HCT116 (cell line): ENCODE results near the gene C2CD2L. TPM values are rescaled to one million over a fixed set of nuclear protein-coding genes. Genes with fewer than 3 reads are reported as not detected.
A peak's percentile ranks its signal among the peaks of the same experiment; 100 is the strongest.
"Not testable (repeated sequence)": the region's sequence is repeated elsewhere in the genome, so short reads cannot be mapped to it uniquely, and the experiment has no call there.

Experiments used
- ATAC-seq: fragments of 200-7000 bp; cut with Tn5 transposase; 2 replicates; pipeline ENCODE4 v1.9.1; 2020; ENCODE audit warnings: mild to moderate bottlenecking, moderate library complexity
- BruUV-seq: library from RNA; stranded (reverse); fragments of 400-500 nt; replicated peaks from 2 replicates; lab custom pipeline; 2021; lab: Mats Ljungman, UMichigan
- CTCF ChIA-PET: fragments of 300-600 bp; sonication (Branson Sonifier 250); formaldehyde crosslinking; loops from one replicate; lab custom pipeline; 2021; ENCODE audit warnings: antibody characterized with exemption; lab: Charles Lee
- POLR2A ChIA-PET: fragments of 300-600, 350-600 bp; sonication (Branson Sonifier 250); formaldehyde crosslinking; loops from one replicate; lab custom pipeline; 2021; ENCODE audit warnings: antibody characterized with exemption; lab: Charles Lee
- RAD21 ChIA-PET, 2 experiments: fragments of 300-600 bp; sonication (Branson Sonifier 250); formaldehyde crosslinking; loops; one replicate each; lab custom pipeline; 2023; ENCODE audit warnings: low total read pairs in 2 of 2; ENCODE audit not compliant: uncharacterized antibody in 2 of 2, unreplicated experiment in 2 of 2, low non-redundant PET in 1 of 2; lab: Charles Lee
- DNase-seq: peaks from one replicate; pipeline ENCODE4 v3.0.0-alpha.2; 2010; ENCODE audit warnings: low read depth, low spot score
- H2AFZ ChIP-seq: fragments of 200-600 bp; shearing (Covaris generic), sonication (generic); 2 replicates; pipeline ENCODE4 v1.6.1; 2017; ENCODE audit warnings: low read depth, mixed run types, mixed read lengths, antibody characterized with exemption, low read length; ENCODE audit not compliant: poor library complexity, severe bottlenecking
- H3K27ac ChIP-seq: 2 replicates; pipeline ENCODE4 v1.5.1; 2012; ENCODE audit warnings: low read depth, low read length
- H3K27me3 ChIP-seq: fragments of 200-600 bp; sonication (generic); 2 replicates; pipeline ENCODE4 v1.6.1; 2016; ENCODE audit warnings: mixed run types, low read length, mixed read lengths; ENCODE audit not compliant: insufficient read depth
- H3K36me3 ChIP-seq, 2 experiments: fragments of 200-500 bp in 1 of 2; fragments of 200-600 bp in 1 of 2; sonication (Bioruptor generic) in 1 of 2; sonication (generic) in 1 of 2; 2 replicates each; pipeline versions ENCODE4 v1.5.1 to v1.6.1; 2014 to 2016; ENCODE audit warnings: low read length in 2 of 2, inconsistent platforms in 1 of 2, mixed read lengths in 1 of 2, mixed run types in 1 of 2; ENCODE audit not compliant: insufficient read depth in 2 of 2, control insufficient read depth in 1 of 2
- H3K4me1 ChIP-seq, 2 experiments: fragments of 200-600 bp in 1 of 2; sonication (generic) in 1 of 2; 2 replicates each; pipeline versions ENCODE4 v1.5.1 to v1.6.1; 2012 to 2017; ENCODE audit warnings: low read length in 2 of 2, inconsistent platforms in 1 of 2, mild to moderate bottlenecking in 1 of 2, mixed read lengths in 1 of 2, mixed run types in 1 of 2, moderate library complexity in 1 of 2; ENCODE audit not compliant: insufficient read depth in 2 of 2, control insufficient read depth in 1 of 2
- H3K4me2 ChIP-seq: fragments of 200-600 bp; sonication (generic); 2 replicates; pipeline ENCODE4 v1.6.1; 2017; ENCODE audit warnings: mixed run types, low read length, mixed read lengths
- H3K4me3 ChIP-seq, 2 experiments: fragments of 200-600 bp in 1 of 2; sonication (generic) in 1 of 2; replicated peaks in 1 of 2; 2 replicates each; pipeline ENCODE4 v1.5.1; 2011 to 2016; ENCODE audit warnings: low read length in 2 of 2, control low read depth in 1 of 2, low read depth in 1 of 2, mild to moderate bottlenecking in 1 of 2, mixed read lengths in 1 of 2, mixed run types in 1 of 2
- H3K79me2 ChIP-seq: fragments of 200-600 bp; sonication (generic); 2 replicates; pipeline ENCODE4 v1.6.1; 2017; ENCODE audit warnings: mild to moderate bottlenecking, mixed run types, low read length, moderate library complexity, mixed read lengths; ENCODE audit not compliant: insufficient read depth
- H3K9ac ChIP-seq: fragments of 200-600 bp; sonication (generic); 2 replicates; pipeline ENCODE4 v1.6.1; 2016; ENCODE audit warnings: low read length, mixed read lengths
- H3K9me2 ChIP-seq: fragments of 200-600 bp; sonication (generic), shearing (Covaris generic); 2 replicates; pipeline ENCODE4 v1.6.1; 2017; ENCODE audit warnings: mixed run types, mild to moderate bottlenecking, moderate library complexity; ENCODE audit not compliant: insufficient read depth
- H3K9me3 ChIP-seq, 2 experiments: fragments of 200-500 bp in 1 of 2; fragments of 200-600 bp in 1 of 2; sonication (Bioruptor generic) in 1 of 2; sonication (generic) in 1 of 2; 2 replicates each; pipeline ENCODE4 v1.6.1; 2014 to 2017; ENCODE audit warnings: low read length in 2 of 2, mixed read lengths in 2 of 2, inconsistent platforms in 1 of 2, low read depth in 1 of 2, mild to moderate bottlenecking in 1 of 2, mixed run types in 1 of 2, moderate library complexity in 1 of 2; ENCODE audit not compliant: control insufficient read depth in 1 of 2, insufficient read depth in 1 of 2
- H4K20me1 ChIP-seq: fragments of 200-600 bp; sonication (generic), shearing (Covaris generic); 2 replicates; pipeline ENCODE4 v1.6.1; 2017; ENCODE audit warnings: mixed run types, mild to moderate bottlenecking, moderate library complexity; ENCODE audit not compliant: insufficient read depth
- EGR1 ChIP-seq: IDR thresholded peaks from 2 replicates; pipeline ENCODE4 v1.6.1; 2012; ENCODE audit warnings: low read depth
- ELF1 ChIP-seq: IDR thresholded peaks from 2 replicates; pipeline ENCODE4 v1.6.1; 2012; ENCODE audit warnings: low read depth, borderline replicate concordance
- EZH2phosphoT487 ChIP-seq: fragments of 200-600 bp; IDR thresholded peaks from 2 replicates; pipeline ENCODE4 v1.6.1; 2018; ENCODE audit warnings: antibody characterized with exemption, borderline replicate concordance
- POLR2AphosphoS5 ChIP-seq: IDR thresholded peaks from 2 replicates; pipeline ENCODE4 v1.6.1; 2011; ENCODE audit warnings: mild to moderate bottlenecking, low read depth, low read length, moderate library complexity
- RAD21 ChIP-seq: IDR thresholded peaks from 2 replicates; pipeline ENCODE4 v1.6.1; 2012; ENCODE audit warnings: low read depth, mild to moderate bottlenecking
- SRF ChIP-seq: IDR thresholded peaks from 2 replicates; pipeline ENCODE4 v1.6.1; 2012; ENCODE audit warnings: low read depth
- YY1 ChIP-seq: IDR thresholded peaks from 2 replicates; pipeline ENCODE4 v1.6.1; 2011; ENCODE audit warnings: low read length, low read depth, moderate library complexity, mild to moderate bottlenecking; ENCODE audit not compliant: insufficient replicate concordance; ENCODE audit errors: extremely low read depth
- ZFX ChIP-seq: fragments of 450-650 bp; IDR thresholded peaks from 2 replicates; pipeline ENCODE4 v1.6.1; 2017
- intact Hi-C: fragments of 100-400 bp; cut with micrococcal nuclease; formaldehyde crosslinking; loops from 2 replicates; pipeline ENCODE4 v1.10.0; 2022
- total RNA-seq: library from RNA; stranded (reverse); gene quantifications from one replicate; pipeline ENCODE4 v1.2.1, GENCODE V29; 2021; ENCODE audit not compliant: unreplicated experiment

The C2CD2L gene
- total RNA-seq, 1 experiment from 2014 or later, result 12.4 TPM

- Histone ChIP-seq H3K27ac (peak within 1 kb of the TSS; percentile 96), H3K27me3 (no peaks in the 10 kb centered on the region), H3K9ac (peak within 1 kb of the TSS; percentile 81), H2AFZ (peak within 1 kb of the TSS; percentile 87), H3K4me1 (peaks cover 33 to 42% of the 10 kb centered on the region in 2 experiments), H3K4me3 (peak within 1 kb of the TSS; percentile 58 to 78), H3K36me3 (peaks cover 6 to 20% of the 10 kb centered on the region in 2 experiments; a peak in 3 of 4 replicates), H3K9me3 (no peaks in the 10 kb centered on the region), H3K4me2 (peak within 1 kb of the TSS; percentile 89), H4K20me1 (no peaks in the 10 kb centered on the region), H3K79me2 (peaks cover 32% of the 10 kb centered on the region), H3K9me2 (no peaks in the 10 kb centered on the region)
- ChIA-PET POLR2A (interaction anchor here (0.7 to 1.9 kb wide), 14 partner anchors 9 to 1081 kb away, joined by 3 to 20 read pairs (median 3); partner anchors contain the start of genes HINFP, HMBS, NLRX1 and RPS25), CTCF (interaction anchor here (0.6 to 1.8 kb wide), 13 partner anchors 11 to 272 kb away, joined by 3 to 6 read pairs (median 4); partner anchors contain the start of genes CBL and VPS11), RAD21 (interaction anchor here in 1 of 2 experiments (0.5 to 1.0 kb wide), 3 partner anchors 17 to 224 kb away, joined by 4 to 7 read pairs (median 4); partner anchors contain the start of gene HINFP)
- ATAC-seq (peak; percentile 80), DNase-seq (peak; percentile 98)
- intact Hi-C loops, result loop anchor here (2.0 to 10.0 kb wide), 7 partner anchors 67 to 370 kb away; partner anchors contain the start of genes NLRX1, RPS25, TRAPPC4 and USP2
- no TSS peak for BruUV-seq
- no peak for TF ChIP-seq EGR1
- peak; percentile 42; the same call in 1 of the 2 replicates for TF ChIP-seq ZFX
- TF ChIP-seq POLR2AphosphoS5, result peak; percentile 46
- no peak for TF ChIP-seq ELF1
- TF ChIP-seq EZH2phosphoT487, result no peak
- TF ChIP-seq RAD21, result no peak
- TF ChIP-seq YY1, result peak; percentile 97
- TF ChIP-seq SRF, result no peak
Measured at GRCh38 chr11:119101759-119102423, 5.3 kb upstream of the C2CD2L start, which contains the start of gene DPAGT1. DPAGT1 (minus strand) TSS chr11:119101853; CDS start chr11:119101655, 198 bp downstream.

GRCh38 chr11:119103161-119103664 lies 3.9 kb upstream of the C2CD2L start:
- H3K36me3 ChIP-seq, H3K27me3 ChIP-seq, RAD21 ChIA-PET, BruUV-seq, H2AFZ ChIP-seq, H3K9me3 ChIP-seq, H4K20me1 ChIP-seq, ATAC-seq, DNase-seq, H3K9me2 ChIP-seq: not testable (repeated sequence)
- peak overlapping the region; percentile 81 for H3K9ac ChIP-seq
- ChIA-PET CTCF (interaction anchor here (0.7 to 1.8 kb wide), 7 partner anchors 12 to 235 kb away, joined by 3 to 6 read pairs (median 4); partner anchors contain the start of gene CBL), POLR2A (interaction anchor here (0.6 to 1.9 kb wide), 8 partner anchors 17 to 232 kb away, joined by 3 to 20 read pairs (median 4); partner anchors contain the start of genes HMBS and VPS11)
- intact Hi-C loops, result loop anchor here (2.0 to 10.0 kb wide), 5 partner anchors 84 to 369 kb away; partner anchors contain the start of genes RPS25, TRAPPC4 and USP2
- peak overlapping the region; percentile 96 for H3K27ac ChIP-seq
- H3K4me1 ChIP-seq, result peaks cover 33 to 48% of the 10 kb centered on the region in 2 experiments
- H3K79me2 ChIP-seq, result peaks cover 31% of the 10 kb centered on the region
- H3K4me2 ChIP-seq, result peak overlapping the region; percentile 89
- H3K4me3 ChIP-seq, result peak overlapping the region; percentile 58 to 78
